GM12874 (cell line): ENCODE results near the gene FAM234B.

Experiments used
- CTCF ChIP-seq: IDR thresholded peaks from 2 replicates; pipeline ENCODE4 v1.5.1; 2011; ENCODE audit warnings: low read depth, mild to moderate bottlenecking, control low read depth, low read length, moderate library complexity; ENCODE audit not compliant: insufficient read depth

Gene FAM234B

GRCh38 chr12:13026286-13026685 lies 17.9 kb upstream of the FAM234B start:
- TF ChIP-seq CTCF = no peak

GRCh38 chr12:13027032-13027431 lies 17.1 kb upstream of the FAM234B start:
- TF ChIP-seq CTCF = no peak

- TF ChIP-seq CTCF = no peak
Observed at GRCh38 chr12:13027508-13027907, 16.7 kb upstream of the FAM234B start.

GRCh38 chr12:13028825-13029570 lies 15.2 kb upstream of the FAM234B start:
- no peak for TF ChIP-seq CTCF

GRCh38 chr12:13030541-13031291 lies 13.5 kb upstream of the FAM234B start:
- TF ChIP-seq CTCF = no peak

GRCh38 chr12:13032164-13032563 lies 12.0 kb upstream of the FAM234B start:
- TF ChIP-seq CTCF = no peak

GRCh38 chr12:13033476-13033875 lies 10.7 kb upstream of the FAM234B start:
- no peak for TF ChIP-seq CTCF
